GM23338 (cell line): ENCODE measurements around the gene CAST. TPM values are rescaled to one million over a fixed set of nuclear protein-coding genes. Genes with fewer than 3 reads are reported as not detected.

Source experiments
- ATAC-seq: fragments of 200-7000 bp; cut with Tn5 transposase; 3 replicates; pipeline ENCODE4 v1.9.1; 2020
- DNase-seq: peaks from one replicate; pipeline ENCODE4 v3.0.0-alpha.2; 2015; ENCODE audit warnings: low spot score
- H2AFZ ChIP-seq: fragments of 200-600 bp; sonication (generic); 2 replicates; pipeline ENCODE4 v1.8.0; 2016; ENCODE audit warnings: antibody characterized with exemption, mild to moderate bottlenecking, moderate library complexity
- H3F3A ChIP-seq: fragments of 200-600 bp; sonication (generic); replicated peaks from 2 replicates; pipeline ENCODE4 v1.8.0; 2017; ENCODE audit warnings: antibody characterized with exemption, mixed run types, low read depth
- H3K27ac ChIP-seq: fragments of 200-600 bp; sonication (generic); 2 replicates; pipeline ENCODE4 v1.6.1; 2016; ENCODE audit warnings: low read depth
- H3K27me3 ChIP-seq: fragments of 200-600 bp; sonication (generic); 2 replicates; pipeline ENCODE4 v1.8.0; 2016; ENCODE audit warnings: mild to moderate bottlenecking, mixed run types, moderate library complexity; ENCODE audit not compliant: insufficient read depth
- H3K36me3 ChIP-seq: fragments of 200-600 bp; sonication (generic); 2 replicates; pipeline ENCODE4 v1.8.0; 2016; ENCODE audit warnings: mild to moderate bottlenecking; ENCODE audit not compliant: insufficient read depth
- H3K4me1 ChIP-seq: fragments of 200-600 bp; sonication (generic); 2 replicates; pipeline ENCODE4 v1.8.0; 2016; ENCODE audit warnings: mild to moderate bottlenecking, moderate library complexity; ENCODE audit not compliant: insufficient read depth
- H3K4me2 ChIP-seq: fragments of 200-600 bp; sonication (generic); 2 replicates; pipeline ENCODE4 v1.7.1; 2017; ENCODE audit warnings: mixed run types
- H3K4me3 ChIP-seq: fragments of 200-600 bp; sonication (generic); 2 replicates; pipeline ENCODE4 v1.6.1; 2016; ENCODE audit warnings: mixed run types
- H3K79me2 ChIP-seq: fragments of 200-600 bp; sonication (generic); replicated peaks from 2 replicates; pipeline ENCODE4 v1.8.0; 2017; ENCODE audit warnings: mild to moderate bottlenecking; ENCODE audit not compliant: insufficient read depth
- H3K9me2 ChIP-seq: fragments of 200-600 bp; sonication (generic); 2 replicates; pipeline ENCODE4 v1.8.0; 2017; ENCODE audit not compliant: insufficient read depth
- H4K20me1 ChIP-seq: fragments of 200-600 bp; sonication (generic); replicated peaks from 2 replicates; pipeline ENCODE4 v1.8.0; 2017; ENCODE audit warnings: mild to moderate bottlenecking; ENCODE audit not compliant: insufficient read depth
- H3K27ac Mint-ChIP-seq: 2 replicates; pipeline ENCODE4 v1.8.0; 2020; ENCODE audit warnings: inconsistent platforms, mild to moderate bottlenecking, moderate library complexity, mixed read lengths
- H3K27me3 Mint-ChIP-seq: 3 replicates; pipeline ENCODE4 v1.8.0; 2022; ENCODE audit warnings: low read depth, mild to moderate bottlenecking, moderate library complexity, mixed read lengths, inconsistent platforms; ENCODE audit not compliant: insufficient read depth, poor library complexity
- H3K36me3 Mint-ChIP-seq: 3 replicates; pipeline ENCODE4 v1.8.0; 2021; ENCODE audit warnings: low read depth, mild to moderate bottlenecking, inconsistent platforms, moderate library complexity, mixed read lengths
- H3K4me1 Mint-ChIP-seq: 3 replicates; pipeline ENCODE4 v1.8.0; 2020; ENCODE audit warnings: mild to moderate bottlenecking, inconsistent platforms, mixed read lengths
- H3K4me3 Mint-ChIP-seq: 3 replicates; pipeline ENCODE4 v1.8.0; 2021; ENCODE audit warnings: moderate library complexity, mild to moderate bottlenecking, inconsistent platforms, mixed read lengths
- H3K9me3 Mint-ChIP-seq: 3 replicates; pipeline ENCODE4 v1.8.0; 2020; ENCODE audit warnings: moderate library complexity, mild to moderate bottlenecking, inconsistent platforms, mixed read lengths
- CREB1 ChIP-seq: fragments of 250-450 bp; sonication (Bioruptor Pico); IDR thresholded peaks from 2 replicates; pipeline ENCODE4 v1.5.0; 2020; ENCODE audit warnings: low read depth, mild to moderate bottlenecking, moderate library complexity
- CTCF ChIP-seq, 2 experiments: fragments of 200-600 bp in 1 of 2; sonication (generic) in 1 of 2; conservative IDR thresholded peaks; 2 replicates each; pipeline versions ENCODE4 v1.5.1 to v1.6.1; 2016 to 2017; ENCODE audit warnings: antibody characterized with exemption in 2 of 2, low read depth in 2 of 2, mild to moderate bottlenecking in 2 of 2, moderate library complexity in 1 of 2
- ETS1 ChIP-seq: IDR thresholded peaks from 2 replicates; pipeline ENCODE4 v1.6.1; 2016; ENCODE audit warnings: antibody characterized with exemption
- EZH2 ChIP-seq: fragments of 200-600 bp; sonication (generic); IDR thresholded peaks from one replicate; pipeline ENCODE4 v1.8.0; 2017; ENCODE audit warnings: antibody characterized with exemption, mild to moderate bottlenecking, low read depth; ENCODE audit not compliant: unreplicated experiment
- EZH2phosphoT487 ChIP-seq: fragments of 200-600 bp; sonication (generic); IDR thresholded peaks from one replicate; pipeline ENCODE4 v1.8.1; 2018; ENCODE audit warnings: antibody characterized with exemption; ENCODE audit not compliant: unreplicated experiment
- JUNB ChIP-seq: IDR thresholded peaks from one replicate; pipeline ENCODE4 v1.6.1; 2016; ENCODE audit warnings: antibody characterized with exemption; ENCODE audit not compliant: unreplicated experiment
- NANOG ChIP-seq: IDR thresholded peaks from 2 replicates; pipeline ENCODE4 v1.6.1; 2016; ENCODE audit warnings: antibody characterized with exemption, borderline replicate concordance
- POLR2AphosphoS5 ChIP-seq: IDR thresholded peaks from 2 replicates; pipeline ENCODE4 v1.6.1; 2016; ENCODE audit warnings: antibody characterized with exemption, low read depth
- REST ChIP-seq: IDR thresholded peaks from one replicate; pipeline ENCODE4 v1.6.1; 2018; ENCODE audit warnings: antibody characterized with exemption; ENCODE audit not compliant: unreplicated experiment
- STAT1 ChIP-seq: IDR thresholded peaks from one replicate; pipeline ENCODE4 v1.6.1; 2016; ENCODE audit warnings: antibody characterized with exemption; ENCODE audit not compliant: unreplicated experiment
- ZNF114 ChIP-seq: fragments of 250-450 bp; sonication (Bioruptor Pico); IDR thresholded peaks from 2 replicates; pipeline ENCODE4 v1.5.0; 2020; ENCODE audit warnings: mild to moderate bottlenecking, moderate library complexity
- ZNF331 ChIP-seq: fragments of 250-450 bp; sonication (Bioruptor Pico); IDR thresholded peaks from 2 replicates; pipeline ENCODE4 v1.5.0; 2020; ENCODE audit warnings: low read depth, mild to moderate bottlenecking, moderate library complexity
- ZNF462 ChIP-seq: fragments of 250-450 bp; sonication (Bioruptor Pico); IDR thresholded peaks from 2 replicates; pipeline ENCODE4 v1.5.0; 2020; ENCODE audit warnings: mild to moderate bottlenecking, moderate library complexity
- polyA plus RNA-seq: library from polyadenylated mRNA; unstranded; fragments of >200 nt; fragmentation: Nextera tagmentation; extraction: Ambion mirVana; gene quantifications from 2 replicates; pipeline ENCODE4 v1.2.1, GENCODE V29; 2016
- total RNA-seq: library from RNA; depleted of rRNA; stranded (reverse); fragments of >200 nt; shearing (Covaris generic); gene quantifications from 2 replicates; pipeline ENCODE4 v1.2.3, GENCODE V29; 2014

The CAST gene
- total and polyA plus RNA-seq, 2 experiments from 2014 or later, result 37.9 to 57.7 TPM

- no peaks in the 10 kb centered on the region for H3K79me2 ChIP-seq
- H3K9me3 Mint-ChIP-seq, result no peaks in the 10 kb centered on the region
- H4K20me1 ChIP-seq, result no peaks in the 10 kb centered on the region
- no peaks in the 10 kb centered on the region for H3K36me3 ChIP-seq
- no peaks in the 10 kb centered on the region for H3K36me3 Mint-ChIP-seq
- DNase-seq, result no peak
- no peak overlapping the region for H3K4me3 ChIP-seq
- TF ChIP-seq JUNB (no peak), NANOG (no peak), CREB1 (CRISPR knock-in tag) (no peak), REST (no peak), ZNF114 (CRISPR knock-in tag) (no peak), ZNF331 (CRISPR knock-in tag) (no peak), POLR2AphosphoS5 (no peak), EZH2 (no peak), EZH2phosphoT487 (no peak), STAT1 (no peak), ETS1 (no peak), ZNF462 (CRISPR knock-in tag) (no peak), CTCF (conservative IDR thresholded peaks at IDR 0.05; ENCODE audit: low read depth in 2 of 2) (no peak)
- no peak for ATAC-seq
- H2AFZ ChIP-seq, result no peak overlapping the region
- H3K27ac ChIP-seq, result no peak overlapping the region
- peaks cover 12% of the 10 kb centered on the region for H3K4me1 ChIP-seq
- no peaks in the 10 kb centered on the region for H3K27me3 Mint-ChIP-seq
- H3K4me2 ChIP-seq, result no peak overlapping the region
- H3K4me3 Mint-ChIP-seq, result no peak overlapping the region
- H3F3A ChIP-seq, result no peaks in the 10 kb centered on the region
- H3K27ac Mint-ChIP-seq, result no peak overlapping the region
- H3K9me2 ChIP-seq, result no peaks in the 10 kb centered on the region; the same call in 1 of the 2 replicates
- H3K27me3 ChIP-seq, result no peaks in the 10 kb centered on the region
- H3K4me1 Mint-ChIP-seq, result peaks cover 30% of the 10 kb centered on the region
These were observed 157.6 kb downstream of the CAST start for GRCh38 chr5:96819806-96820205.
